Colonic mucosa (tissue), 4 donors: Measurements from ENCODE around the gene CACNA1H. TPM values are rescaled to one million over a fixed set of nuclear protein-coding genes. Genes with fewer than 3 reads are reported as not detected.

ENCODE experiments used
- DNase-seq: peaks from one replicate; pipeline ENCODE4 v3.0.0-alpha.2; 2020
- H3K27ac ChIP-seq: fragments of 200-600 bp; one replicate; pipeline ENCODE4 v1.8.0; 2021
- H3K27me3 ChIP-seq: fragments of 200-600 bp; one replicate; pipeline ENCODE4 v1.8.0; 2021
- H3K36me3 ChIP-seq: fragments of 200-600 bp; one replicate; pipeline ENCODE4 v1.8.0; 2021
- H3K4me1 ChIP-seq: fragments of 200-600 bp; one replicate; pipeline ENCODE4 v1.8.0; 2021; ENCODE audit warnings: mild to moderate bottlenecking
- H3K4me3 ChIP-seq: fragments of 200-600 bp; one replicate; pipeline ENCODE4 v1.8.0; 2021
- H3K9ac ChIP-seq, 2 donors: one replicate each; pipeline ENCODE4 v1.7.0; 2013; ENCODE audit warnings: control low read depth in 2 of 2, low read depth in 2 of 2, low read length in 2 of 2
- H3K9me3 ChIP-seq: fragments of 200-600 bp; one replicate; pipeline ENCODE4 v1.8.0; 2021
- CTCF ChIP-seq: fragments of 200-600 bp; IDR thresholded peaks from one replicate; pipeline ENCODE4 v1.8.0; 2022; ENCODE audit warnings: antibody characterized with exemption, mild to moderate bottlenecking
- intact Hi-C: fragments of 100-400 bp; cut with DNase I; formaldehyde crosslinking; loops from one replicate; pipeline ENCODE4 v1.14.1; 2022
- total RNA-seq, 2 donors: library from RNA; stranded (reverse); fragmentation: NEBNext Ultra II Directional in 1 of 2; extraction: Animal tissue kit (Norgen Biotek cat#: 25700) in 1 of 2; gene quantifications; one replicate each; pipeline ENCODE4 v1.2.1, GENCODE V29; 2021
- donor health status: healthy.
- donor health status: DM: no; HTN: no; CAD: no.
- donor health status: DM: no; HTN: no; CAD: no.

Gene CACNA1H
- total RNA-seq, 2 donors from 2014 or later = 2.1 to 14.6 TPM

DNA sequence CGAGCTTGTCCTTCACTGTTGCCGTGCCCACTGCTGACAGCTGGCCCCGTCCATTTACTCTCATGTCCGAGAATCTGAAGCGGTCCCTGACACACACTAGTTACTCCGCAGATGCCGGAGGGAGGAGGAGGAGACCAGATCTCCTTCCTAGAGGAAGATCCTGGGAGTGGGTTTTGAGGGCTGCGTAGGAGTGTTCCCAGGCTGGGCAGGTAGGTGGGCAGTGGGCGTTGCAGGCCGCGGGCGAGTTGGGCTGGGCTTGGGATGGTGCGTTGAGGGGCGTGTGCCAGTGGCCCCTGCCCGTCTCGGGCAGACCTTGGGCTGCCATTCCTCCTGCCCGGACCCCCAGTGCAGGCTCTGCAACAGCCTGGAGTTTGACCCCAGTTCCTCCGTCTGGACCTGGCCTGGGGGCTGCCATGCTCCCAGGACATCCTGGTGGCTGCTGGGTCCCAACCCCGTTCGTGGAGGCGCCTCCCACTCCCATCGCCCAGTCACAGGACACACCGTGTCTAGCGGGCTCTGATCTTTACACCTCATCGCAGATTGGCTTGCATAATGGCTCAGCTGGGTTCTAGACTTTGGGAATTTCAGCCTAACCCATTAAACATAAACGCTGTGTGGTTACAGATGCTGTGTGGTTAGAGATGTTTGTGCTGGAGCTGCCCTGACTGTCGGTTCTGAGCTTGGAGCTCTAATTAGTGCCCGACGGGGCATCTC lies 22.8 kb downstream of the CACNA1H start:
- DNase-seq = no peak
- H3K9ac ChIP-seq = no peak overlapping the region
- no peak overlapping the region for H3K27ac ChIP-seq
- no peaks in the 10 kb centered on the region for H3K4me1 ChIP-seq
- no peaks in the 10 kb centered on the region for H3K36me3 ChIP-seq
- H3K27me3 ChIP-seq = no peaks in the 10 kb centered on the region
- no peaks in the 10 kb centered on the region for H3K9me3 ChIP-seq
- TF ChIP-seq CTCF = no peak
- intact Hi-C loops = no loop called here
- H3K4me3 ChIP-seq = no peak overlapping the region

GRCh38 chr16:1176280-1176897 lies 23.5 kb downstream of the CACNA1H start:
- Histone ChIP-seq H3K36me3 (no peaks in the 10 kb centered on the region), H3K9ac (no peak overlapping the region), H3K4me1 (no peaks in the 10 kb centered on the region), H3K9me3 (no peaks in the 10 kb centered on the region), H3K27me3 (no peaks in the 10 kb centered on the region), H3K27ac (no peak overlapping the region), H3K4me3 (no peak overlapping the region)
- intact Hi-C loops = no loop called here
- no peak for DNase-seq
- no peak for TF ChIP-seq CTCF

DNA sequence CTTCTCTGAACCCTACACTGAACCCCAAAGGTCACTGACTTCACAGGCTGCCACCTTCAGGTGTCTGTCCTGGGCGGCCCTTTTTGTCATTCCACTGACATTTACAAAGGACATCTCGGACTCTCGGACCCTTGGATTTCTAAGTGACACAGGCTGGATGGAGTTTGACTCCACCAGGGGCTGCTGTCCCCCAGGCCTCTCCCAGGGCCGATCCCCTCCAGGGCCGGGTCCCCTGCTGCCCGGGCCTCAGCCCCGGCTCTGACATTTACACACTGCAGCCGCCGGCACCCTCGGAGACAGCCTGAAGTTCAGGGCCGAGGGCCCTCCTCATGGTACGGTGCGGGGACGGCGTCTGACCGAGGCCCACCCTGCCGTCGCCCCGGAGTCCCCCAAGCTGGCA lies 24.1 kb downstream of the CACNA1H start:
- Histone ChIP-seq H3K9ac (no peak overlapping the region), H3K4me1 (no peaks in the 10 kb centered on the region), H3K4me3 (no peak overlapping the region), H3K9me3 (no peaks in the 10 kb centered on the region), H3K27ac (no peak overlapping the region), H3K27me3 (no peaks in the 10 kb centered on the region), H3K36me3 (no peaks in the 10 kb centered on the region)
- intact Hi-C loops = no loop called here
- DNase-seq = no peak
- no peak for TF ChIP-seq CTCF

- Histone ChIP-seq H3K4me3 (no peak overlapping the region), H3K27ac (no peak overlapping the region), H3K9me3 (no peaks in the 10 kb centered on the region), H3K36me3 (no peaks in the 10 kb centered on the region), H3K9ac (no peak overlapping the region), H3K27me3 (no peaks in the 10 kb centered on the region), H3K4me1 (no peaks in the 10 kb centered on the region)
- intact Hi-C loops = no loop called here
- DNase-seq = no peak
- TF ChIP-seq CTCF = no peak
Measured at GRCh38 chr16:1177750-1178149, 24.8 kb downstream of the CACNA1H start.

GRCh38 chr16:1178295-1178910 lies 25.5 kb downstream of the CACNA1H start:
- Histone ChIP-seq H3K4me3 (no peak overlapping the region), H3K27me3 (no peaks in the 10 kb centered on the region), H3K36me3 (no peaks in the 10 kb centered on the region), H3K4me1 (no peaks in the 10 kb centered on the region), H3K9me3 (no peaks in the 10 kb centered on the region), H3K9ac (no peak overlapping the region), H3K27ac (no peak overlapping the region)
- no peak for TF ChIP-seq CTCF
- no peak for DNase-seq
- intact Hi-C loops = no loop called here
